Left lung (tissue), 10 donors: ENCODE data around the gene RAP1GAP2. TPM values are rescaled to one million over a fixed set of nuclear protein-coding genes. Genes with fewer than 3 reads are reported as not detected.

Source experiments
- ATAC-seq: fragments of 200-7000 bp; cut with Tn5 transposase; one replicate; pipeline ENCODE4 v1.9.1; 2020; ENCODE audit warnings: moderate library complexity
- DNase-seq, 4 donors: peaks; one replicate each; pipeline ENCODE4 v3.0.0-alpha.2; 2013 to 2020
- H3K27ac ChIP-seq, 2 donors: fragments of 200-600 bp; sonication (generic) in 1 of 2; one replicate each; pipeline versions ENCODE4 v1.5.0 to v1.8.0; 2020 to 2021
- H3K27me3 ChIP-seq, 2 donors: fragments of 200-600 bp; sonication (generic) in 1 of 2; one replicate each; pipeline versions ENCODE4 v1.5.0 to v1.8.0; 2020 to 2021
- H3K36me3 ChIP-seq, 2 donors: fragments of 200-600 bp; sonication (generic) in 1 of 2; one replicate each; pipeline versions ENCODE4 v1.5.0 to v1.8.0; 2020 to 2021
- H3K4me1 ChIP-seq, 2 donors: fragments of 200-600 bp; one replicate each; pipeline ENCODE4 v1.8.0; 2021
- H3K4me3 ChIP-seq, 2 donors: fragments of 200-600 bp; sonication (generic) in 1 of 2; one replicate each; pipeline versions ENCODE4 v1.5.0 to v1.8.0; 2020 to 2021; ENCODE audit warnings: mild to moderate bottlenecking in 1 of 2
- H3K9me3 ChIP-seq, 2 donors: fragments of 200-600 bp; sonication (generic) in 1 of 2; one replicate each; pipeline versions ENCODE4 v1.5.0 to v1.8.0; 2020 to 2021
- intact Hi-C, 2 donors: fragments of 100-400 bp; cut with DNase I; formaldehyde crosslinking; loops; one replicate each; pipeline versions ENCODE4 v1.11.2 to v1.14.2; 2022
- polyA plus RNA-seq, 6 donors: library from polyadenylated mRNA; unstranded; fragments of 120-200 nt; gene quantifications; one replicate each; pipeline ENCODE4 v1.2.1, GENCODE V29; 2013; ENCODE audit not compliant: insufficient read length in 6 of 6
- total RNA-seq, 2 donors: library from RNA; stranded (reverse); fragmentation: NEBNext Ultra II Directional; extraction: Animal tissue kit (Norgen Biotek cat#: 25700); gene quantifications; one replicate each; pipeline ENCODE4 v1.2.1, GENCODE V29; 2021
- TF ChIP-seq, protein P1 (sequence below), 2 donors: fragments of 200-600 bp; sonication (generic) in 1 of 2; IDR thresholded peaks; one replicate each; pipeline versions ENCODE4 v1.5.0 to v1.8.0; 2021; ENCODE audit warnings: antibody characterized with exemption in 2 of 2
- donor health status: DM: no; HTN: yes; CAD: no.
- donor health status: DM: no; HTN: no; CAD: no.

Gene RAP1GAP2
- total and polyA plus RNA-seq, 8 donors: 8.0 to 14.5 (median 9.7) TPM

DNA sequence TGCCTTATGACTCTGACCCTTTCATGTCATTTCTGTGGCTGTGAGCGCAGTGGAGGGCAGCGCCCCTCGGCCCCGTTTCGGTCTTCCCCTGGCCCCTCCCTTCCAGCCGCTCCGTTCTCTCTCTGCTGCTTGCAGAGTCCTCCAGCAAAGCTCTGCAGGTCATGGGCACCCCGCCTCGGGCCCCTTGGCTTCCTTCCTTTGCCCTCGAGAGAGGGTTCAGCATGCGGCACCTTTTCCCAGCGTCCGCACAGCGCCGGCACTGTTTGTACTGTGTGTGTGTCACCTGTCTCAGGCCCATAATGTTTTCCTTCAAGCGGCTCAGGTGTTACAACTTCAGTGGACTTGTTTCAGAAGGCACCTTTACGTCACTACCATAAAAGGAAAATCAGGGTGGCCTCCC, 98.5 kb downstream of the RAP1GAP2 start:
- H3K4me1 ChIP-seq: peaks cover 0 to 6% of the 10 kb centered on the region in 2 donors
- H3K4me3 ChIP-seq: no peak overlapping the region

DNA sequence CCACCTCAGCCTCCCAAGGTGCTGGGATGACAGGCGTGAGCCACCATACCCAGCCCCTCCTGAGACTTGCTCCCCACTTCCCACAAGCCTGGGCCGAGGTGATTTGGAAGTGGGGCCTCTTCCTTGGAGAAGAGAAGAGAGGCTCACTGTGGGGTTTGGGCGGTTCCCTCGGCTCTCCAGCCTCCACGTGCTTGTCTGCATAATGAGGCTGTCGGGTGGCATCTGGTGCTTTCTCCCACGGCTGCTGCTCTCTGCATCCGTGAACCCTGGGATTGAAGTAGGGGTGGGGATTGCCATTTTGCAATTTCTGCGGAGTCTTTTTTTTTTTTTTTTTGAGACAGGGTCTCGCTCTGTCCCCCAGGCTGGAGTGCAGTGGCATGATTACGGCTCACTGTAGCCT, 101.4 kb downstream of the RAP1GAP2 start:
- Histone ChIP-seq H3K27ac (no peak overlapping the region), H3K27me3 (peaks cover 0 to 35% of the 10 kb centered on the region in 2 donors), H3K36me3 (no peaks in the 10 kb centered on the region), H3K9me3 (no peaks in the 10 kb centered on the region), H3K4me3 (no peak overlapping the region), H3K4me1 (peaks cover 0 to 2% of the 10 kb centered on the region in 2 donors)
- ATAC-seq: no peak
- TF ChIP-seq, protein P1, sequence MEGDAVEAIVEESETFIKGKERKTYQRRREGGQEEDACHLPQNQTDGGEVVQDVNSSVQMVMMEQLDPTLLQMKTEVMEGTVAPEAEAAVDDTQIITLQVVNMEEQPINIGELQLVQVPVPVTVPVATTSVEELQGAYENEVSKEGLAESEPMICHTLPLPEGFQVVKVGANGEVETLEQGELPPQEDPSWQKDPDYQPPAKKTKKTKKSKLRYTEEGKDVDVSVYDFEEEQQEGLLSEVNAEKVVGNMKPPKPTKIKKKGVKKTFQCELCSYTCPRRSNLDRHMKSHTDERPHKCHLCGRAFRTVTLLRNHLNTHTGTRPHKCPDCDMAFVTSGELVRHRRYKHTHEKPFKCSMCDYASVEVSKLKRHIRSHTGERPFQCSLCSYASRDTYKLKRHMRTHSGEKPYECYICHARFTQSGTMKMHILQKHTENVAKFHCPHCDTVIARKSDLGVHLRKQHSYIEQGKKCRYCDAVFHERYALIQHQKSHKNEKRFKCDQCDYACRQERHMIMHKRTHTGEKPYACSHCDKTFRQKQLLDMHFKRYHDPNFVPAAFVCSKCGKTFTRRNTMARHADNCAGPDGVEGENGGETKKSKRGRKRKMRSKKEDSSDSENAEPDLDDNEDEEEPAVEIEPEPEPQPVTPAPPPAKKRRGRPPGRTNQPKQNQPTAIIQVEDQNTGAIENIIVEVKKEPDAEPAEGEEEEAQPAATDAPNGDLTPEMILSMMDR (IDR thresholded peaks at IDR 0.05): no peak
- DNase-seq: no peak
- intact Hi-C loops: no loop called here

More for the DNA sequence above, 98.5 kb downstream of the RAP1GAP2 start:
- H3K27ac ChIP-seq: no peak overlapping the region
- no peaks in the 10 kb centered on the region for H3K9me3 ChIP-seq
- peaks cover 0 to 35% of the 10 kb centered on the region in 2 donors for H3K27me3 ChIP-seq
- no peaks in the 10 kb centered on the region for H3K36me3 ChIP-seq
- ATAC-seq: peak; percentile 25
- intact Hi-C loops: no loop called here
- DNase-seq: peak in 1 of 4 donors; percentile 44
- TF ChIP-seq, protein P1 (IDR thresholded peaks at IDR 0.05): no peak

DNA sequence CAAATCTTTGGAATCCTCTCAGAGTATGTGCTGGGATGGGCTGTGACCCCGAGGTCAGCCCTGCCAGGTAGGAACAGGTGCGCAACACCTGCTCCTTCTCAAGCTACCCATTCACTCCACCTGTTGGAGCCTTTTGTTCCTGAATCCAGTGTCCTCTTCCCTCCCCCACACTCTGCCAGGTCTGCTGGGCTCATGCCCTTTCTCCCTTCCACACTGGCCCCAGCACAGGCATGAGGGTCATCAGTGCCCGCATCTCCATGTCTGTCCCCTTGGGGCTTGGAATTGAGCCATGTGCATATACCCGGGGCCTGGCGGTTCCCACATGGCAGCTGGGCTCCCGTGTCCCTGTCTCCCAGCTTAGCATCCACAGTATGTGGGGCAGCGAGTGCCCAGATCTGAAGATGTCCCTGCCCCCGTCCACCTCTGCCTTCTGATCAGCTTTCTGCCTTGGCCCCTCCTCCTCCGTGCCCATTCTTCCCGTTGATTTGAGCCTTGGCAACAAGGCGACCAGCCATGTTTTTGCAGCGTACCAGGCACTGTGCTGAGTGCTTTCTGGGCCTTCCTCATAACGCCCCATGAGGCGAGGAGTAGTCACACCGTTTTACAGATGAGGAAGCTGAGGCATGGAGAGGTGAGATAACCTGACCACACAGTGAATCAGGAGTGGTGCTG, 102.2 kb downstream of the RAP1GAP2 start:
- no peaks in the 10 kb centered on the region for H3K4me1 ChIP-seq
- H3K27me3 ChIP-seq: peaks cover 0 to 40% of the 10 kb centered on the region in 2 donors
- H3K27ac ChIP-seq: no peak overlapping the region
- TF ChIP-seq, protein P1 (IDR thresholded peaks at IDR 0.05): no peak
- intact Hi-C loops: no loop called here
- H3K4me3 ChIP-seq: no peak overlapping the region
- DNase-seq (no peak), ATAC-seq (no peak)
- H3K9me3 ChIP-seq: no peaks in the 10 kb centered on the region
- H3K36me3 ChIP-seq: no peaks in the 10 kb centered on the region

DNA sequence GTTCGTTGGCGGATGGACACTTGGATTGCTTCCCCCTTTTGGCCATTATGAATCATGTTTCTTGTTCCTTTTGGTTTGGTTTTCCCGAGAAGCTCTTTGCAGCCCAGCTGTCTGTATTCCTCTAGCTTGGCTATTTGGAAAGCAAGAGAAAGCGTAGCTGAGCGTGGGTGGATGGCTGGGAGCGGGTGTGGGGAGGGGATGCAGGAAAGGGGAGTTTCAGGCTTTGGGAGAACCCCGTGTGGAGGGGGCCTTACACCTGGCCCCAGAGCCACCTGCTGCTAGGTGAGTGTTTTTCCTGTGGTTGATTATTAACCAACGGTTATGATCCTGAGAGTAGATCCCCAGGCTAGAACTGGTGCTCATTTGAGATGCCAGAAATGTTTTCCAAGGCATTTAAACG, 103.7 kb downstream of the RAP1GAP2 start:
- peaks cover 0 to 32% of the 10 kb centered on the region in 2 donors for H3K27me3 ChIP-seq
- intact Hi-C loops: no loop called here
- TF ChIP-seq, protein P1 (IDR thresholded peaks at IDR 0.05): no peak
- no peak overlapping the region for H3K27ac ChIP-seq
- ATAC-seq (peak; percentile 60), DNase-seq (peak in 1 of 4 donors; percentile 69)
- no peaks in the 10 kb centered on the region for H3K36me3 ChIP-seq
- no peaks in the 10 kb centered on the region for H3K4me1 ChIP-seq
- no peak overlapping the region for H3K4me3 ChIP-seq
- H3K9me3 ChIP-seq: no peaks in the 10 kb centered on the region

DNA sequence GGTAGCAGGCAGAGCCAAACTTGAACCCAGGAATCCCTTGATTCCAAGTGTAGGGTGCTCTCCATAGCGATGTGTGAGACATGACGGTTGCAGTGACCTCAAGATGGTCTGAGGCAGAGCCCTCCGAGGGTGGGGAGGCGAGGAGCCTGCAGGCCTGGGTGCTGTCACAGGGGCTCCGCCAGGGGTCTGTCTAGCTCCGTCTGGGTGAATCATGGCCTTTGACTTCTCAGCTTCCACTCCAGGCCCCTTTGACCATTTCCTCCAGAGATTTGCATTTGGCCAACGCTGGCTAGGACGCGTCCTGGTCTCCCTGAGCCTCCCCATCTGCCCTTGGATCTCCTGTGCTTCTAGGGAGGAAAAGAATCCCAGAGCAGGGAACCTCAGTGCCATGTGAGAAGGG, 104.6 kb downstream of the RAP1GAP2 start:
- Histone ChIP-seq H3K4me1 (no peaks in the 10 kb centered on the region), H3K27ac (no peak overlapping the region), H3K36me3 (no peaks in the 10 kb centered on the region), H3K9me3 (no peaks in the 10 kb centered on the region), H3K4me3 (no peak overlapping the region), H3K27me3 (peaks cover 0 to 23% of the 10 kb centered on the region in 2 donors)
- DNase-seq (no peak), ATAC-seq (no peak)
- TF ChIP-seq, protein P1 (IDR thresholded peaks at IDR 0.05): no peak
- intact Hi-C loops: no loop called here
